Fibroblast of skin of scalp (primary cell): ENCODE measurements around the gene ANXA6. TPM values are rescaled to one million over a fixed set of nuclear protein-coding genes. Genes with fewer than 3 reads are reported as not detected.
"Not testable (repeated sequence)": the region's sequence is repeated elsewhere in the genome, so short reads cannot be mapped to it uniquely, and the experiment has no call there.

Source experiments
- DNase-seq: peaks from one replicate; pipeline ENCODE4 v3.0.0-alpha.2; 2013
- polyA plus RNA-seq, 2 experiments: library from polyadenylated mRNA; unstranded; fragments of 120-200 nt; gene quantifications; one replicate each; pipeline ENCODE4 v1.2.1, GENCODE V29; 2013; ENCODE audit not compliant: insufficient read length in 2 of 2

ANXA6 gene
- 704 TPM for polyA plus RNA-seq (2013, experiment 1 of 2; ENCODE audit: insufficient read length)
- polyA plus RNA-seq (2013, experiment 2 of 2; ENCODE audit: insufficient read length) = 671 TPM

- peak; percentile 85 for DNase-seq
Measured at GRCh38 chr5:151157426-151158286, at the start of gene ANXA6. Gene ANXA6 (minus strand): TSS chr5:151157779. CDS start chr5:151147901, 9,878 bp downstream.

GRCh38 chr5:151205411-151205810 lies 47.8 kb upstream of the ANXA6 start:
- no peak for DNase-seq

GRCh38 chr5:151204051-151204450 lies 46.5 kb upstream of the ANXA6 start:
- DNase-seq = no peak

- DNase-seq = peak; percentile 39
Measured at GRCh38 chr5:151202381-151203139, 45.0 kb upstream of the ANXA6 start.

GRCh38 chr5:151200913-151201595 lies 43.5 kb upstream of the ANXA6 start:
- DNase-seq = no peak

- no peak for DNase-seq
Measured at GRCh38 chr5:151199581-151200185, 42.1 kb upstream of the ANXA6 start.

- no peak for DNase-seq
Measured at GRCh38 chr5:151198861-151199260, 41.3 kb upstream of the ANXA6 start.

GRCh38 chr5:151197291-151197600 lies 39.7 kb upstream of the ANXA6 start:
- DNase-seq = not testable (repeated sequence)

GRCh38 chr5:151196556-151197290 lies 39.1 kb upstream of the ANXA6 start:
- no peak for DNase-seq

- peak; percentile 6 for DNase-seq
Measured at GRCh38 chr5:151195622-151196021, 38.0 kb upstream of the ANXA6 start.

GRCh38 chr5:151192626-151193025 lies 35.0 kb upstream of the ANXA6 start:
- no peak for DNase-seq

GRCh38 chr5:151191661-151192060 lies 34.1 kb upstream of the ANXA6 start:
- DNase-seq = no peak

GRCh38 chr5:151189151-151189550 lies 31.6 kb upstream of the ANXA6 start:
- DNase-seq = no peak

- DNase-seq = no peak
Measured at GRCh38 chr5:151186538-151186937, 29.0 kb upstream of the ANXA6 start.

GRCh38 chr5:151186052-151186451 lies 28.5 kb upstream of the ANXA6 start:
- DNase-seq = no peak

- DNase-seq = no peak
Measured at GRCh38 chr5:151184316-151185042, 26.9 kb upstream of the ANXA6 start.

GRCh38 chr5:151183456-151184245 lies 26.1 kb upstream of the ANXA6 start:
- DNase-seq = no peak

- no peak for DNase-seq
Measured at GRCh38 chr5:151182976-151183375, 25.4 kb upstream of the ANXA6 start.

- no peak for DNase-seq
Measured at GRCh38 chr5:151182524-151182900, 24.9 kb upstream of the ANXA6 start.

GRCh38 chr5:151181818-151182523 lies 24.4 kb upstream of the ANXA6 start:
- no peak for DNase-seq
